Activated CD8-positive, alpha-beta memory T cell treated with anti-CD3 and anti-CD28 coated beads for 36 hours (primary cell): ENCODE results near the gene PPIL1. TPM values are rescaled to one million over a fixed set of nuclear protein-coding genes. Genes with fewer than 3 reads are reported as not detected.

ENCODE experiments used
- CTCF ChIA-PET: fragments of 350-600 bp; sonication (Branson Sonifier 250); formaldehyde crosslinking; loops from one replicate; lab custom pipeline; 2021; ENCODE audit warnings: antibody characterized with exemption; lab: Charles Lee
- POLR2A ChIA-PET: fragments of 350-600 bp; sonication (Branson Sonifier 250); formaldehyde crosslinking; loops from one replicate; lab custom pipeline; 2021; ENCODE audit warnings: antibody characterized with exemption; lab: Charles Lee
- total RNA-seq, 2 experiments: library from RNA; stranded (reverse); gene quantifications; one replicate each; pipeline ENCODE4 v1.2.3, GENCODE V29; 2021

PPIL1 gene
- total RNA-seq, 2 experiments from 2014 or later, result 60.9 to 62.8 TPM

GRCh38 chr6:36844232-36845170 is 30.1 kb downstream of the PPIL1 start:
- ChIA-PET POLR2A (interaction anchor here (0.7 to 0.8 kb wide), 2 partner anchors 9 to 19 kb away, joined by 3 read pairs; no protein-coding TSS in a partner anchor), CTCF (no interaction called here)

DNA sequence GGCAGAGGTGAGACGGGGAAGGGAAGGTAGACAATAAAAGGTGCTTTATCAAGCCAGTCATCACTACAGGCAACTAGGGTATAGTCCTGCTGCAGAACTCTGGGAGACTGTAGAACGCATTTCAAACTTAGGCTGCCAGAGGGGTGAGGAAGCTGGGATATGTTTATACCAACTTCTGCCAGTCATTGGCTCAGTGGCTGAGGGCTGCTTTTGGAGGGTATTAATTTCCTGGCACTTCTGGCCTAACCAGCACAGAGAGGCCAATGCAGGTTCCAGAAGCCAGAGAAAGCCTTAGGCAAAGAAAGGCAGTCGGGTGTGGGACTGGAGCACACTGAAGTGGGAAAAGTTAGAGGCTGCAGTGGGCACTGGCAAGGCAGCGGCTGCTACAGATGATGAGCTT is 31.4 kb downstream of the PPIL1 start:
- ChIA-PET POLR2A (no interaction called here), CTCF (interaction anchor here (0.7 kb wide), 1 partner anchor 220 kb away, joined by 4 read pairs; no protein-coding TSS in a partner anchor)

DNA sequence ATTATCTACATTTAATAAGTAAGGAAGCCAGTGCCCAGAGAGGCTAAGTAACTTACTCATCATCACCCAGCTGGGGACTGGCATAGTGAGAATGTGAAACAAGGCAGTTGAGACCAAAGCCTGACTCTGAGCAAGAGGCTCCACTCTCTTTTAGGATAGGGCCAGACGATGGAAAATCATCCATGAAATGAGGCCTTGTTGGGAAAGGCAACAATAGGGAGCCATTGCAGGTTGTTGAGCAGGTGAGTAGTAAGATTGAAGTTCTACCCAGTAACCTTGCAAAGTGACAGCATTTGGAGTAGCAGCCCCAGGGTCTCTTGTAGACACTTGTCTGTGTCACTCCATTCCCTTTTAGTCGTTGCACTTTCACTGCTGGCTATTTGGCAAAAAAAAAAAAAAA is 32.8 kb downstream of the PPIL1 start:
- ChIA-PET POLR2A (interaction anchor here (0.5 kb wide), 1 partner anchor 210 kb away, joined by 4 read pairs; no protein-coding TSS in a partner anchor), CTCF (no interaction called here)

GRCh38 chr6:36840432-36841403 is 33.9 kb downstream of the PPIL1 start:
- CTCF ChIA-PET, result no interaction called here
- POLR2A ChIA-PET, result no interaction called here

DNA sequence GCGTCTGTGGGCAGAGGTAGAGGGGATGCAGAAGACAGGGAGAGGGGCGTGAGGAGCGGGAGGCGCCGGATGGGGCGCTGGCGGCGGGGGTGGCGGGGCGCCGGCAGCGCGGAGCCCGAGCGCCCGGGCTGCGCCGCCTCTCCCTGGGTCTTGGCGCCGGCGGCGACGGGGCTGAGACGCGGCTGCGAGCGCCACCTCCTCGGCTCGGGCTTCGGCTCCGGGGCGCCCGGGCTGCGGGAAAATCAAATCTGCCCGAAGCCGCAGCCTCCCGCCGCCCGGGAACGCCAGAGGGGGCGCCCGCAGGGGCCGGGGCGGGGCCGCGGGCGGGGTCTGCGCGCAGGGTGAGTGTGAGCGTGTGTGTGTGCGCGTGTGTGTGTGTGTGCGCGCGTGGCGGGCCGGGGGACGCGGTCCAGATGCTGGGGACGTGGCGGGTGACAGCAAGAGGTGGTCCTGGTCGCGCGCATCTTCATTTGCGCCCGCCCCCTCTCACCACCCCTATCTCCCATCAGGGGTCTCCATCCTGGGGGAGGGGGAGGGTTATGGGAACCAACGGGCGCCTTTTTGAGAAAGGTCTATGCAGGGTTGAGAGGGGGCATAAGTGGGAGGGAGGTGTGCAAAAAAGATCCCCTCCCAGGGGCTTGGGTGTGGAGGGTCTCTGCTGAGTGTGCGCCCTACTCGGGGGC is 34.7 kb downstream of the PPIL1 start:
- POLR2A ChIA-PET, result no interaction called here

DNA sequence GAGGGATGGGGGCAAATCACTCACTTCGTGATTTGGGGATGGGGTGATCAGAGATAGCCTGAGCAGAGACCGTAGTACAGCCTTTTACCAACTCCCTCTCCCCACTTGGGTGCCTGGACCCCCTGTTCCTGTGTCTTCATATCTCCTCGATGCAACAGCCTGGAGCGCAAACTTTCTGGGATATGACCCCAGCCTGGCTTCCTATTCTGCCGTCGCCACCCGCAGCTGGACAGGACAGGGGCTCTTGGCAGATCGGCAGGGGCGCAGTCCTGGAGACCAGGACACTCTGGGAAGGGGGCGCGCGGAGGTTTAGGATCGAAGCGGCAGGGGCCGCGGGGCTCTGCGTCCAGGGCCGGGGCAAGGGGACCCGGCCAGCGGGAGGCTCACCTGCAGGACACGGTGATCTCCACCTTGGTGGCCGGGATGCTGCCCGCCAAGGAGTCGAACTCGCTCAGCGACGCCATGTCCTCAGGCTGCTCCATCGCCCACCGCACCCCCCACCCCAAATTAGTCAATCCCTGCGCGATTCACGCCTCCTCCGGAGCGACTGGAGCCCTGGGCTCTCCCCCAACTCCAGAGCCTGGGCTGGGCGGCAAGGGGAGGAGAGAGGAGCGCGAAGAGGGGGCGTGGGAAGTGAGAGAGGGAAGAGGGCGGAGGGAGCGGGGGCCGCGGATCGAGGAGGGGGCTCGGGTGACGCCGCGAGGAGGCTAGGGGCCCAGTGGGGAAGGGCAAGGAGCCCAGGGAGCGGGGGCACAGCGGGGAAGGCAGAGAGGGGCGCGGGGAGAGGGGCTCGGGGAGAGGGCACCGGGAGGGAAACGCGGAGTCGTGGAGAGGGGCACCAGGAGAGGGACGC is 35.5 kb downstream of the PPIL1 start, which contains the start of gene CPNE5:
Gene CPNE5 (minus strand): TSS at position 549 of the 853 bp plus-strand sequence. CDS start 67 bp downstream, at position 482.
- ChIA-PET POLR2A (no interaction called here), CTCF (no interaction called here)

More for the DNA sequence above, 34.7 kb downstream of the PPIL1 start:
- CTCF ChIA-PET, result no interaction called here

DNA sequence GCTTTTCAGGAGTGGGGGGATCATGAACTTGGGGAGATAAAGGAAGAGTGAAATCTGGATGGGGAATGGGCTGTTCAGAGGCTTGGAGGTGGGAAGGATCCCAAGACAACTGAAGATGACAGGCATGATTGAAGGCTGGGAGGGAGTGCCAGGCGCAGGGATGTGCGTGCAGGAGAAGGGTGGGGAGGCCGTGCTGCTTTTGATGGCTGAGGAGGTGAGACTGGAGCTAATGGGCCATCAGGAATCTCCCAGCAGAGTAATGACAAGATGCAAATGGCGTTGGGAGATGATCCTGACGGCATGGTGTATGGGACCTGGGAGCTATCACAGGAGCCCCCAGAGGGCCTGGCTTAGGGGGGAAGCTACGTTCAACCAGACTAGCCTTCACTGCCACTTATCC is 36.9 kb downstream of the PPIL1 start:
- CTCF ChIA-PET, result interaction anchor here (1.1 to 2.0 kb wide), 2 partner anchors 20 to 55 kb away, joined by 3 to 5 read pairs; no protein-coding TSS in a partner anchor
- POLR2A ChIA-PET, result no interaction called here

DNA sequence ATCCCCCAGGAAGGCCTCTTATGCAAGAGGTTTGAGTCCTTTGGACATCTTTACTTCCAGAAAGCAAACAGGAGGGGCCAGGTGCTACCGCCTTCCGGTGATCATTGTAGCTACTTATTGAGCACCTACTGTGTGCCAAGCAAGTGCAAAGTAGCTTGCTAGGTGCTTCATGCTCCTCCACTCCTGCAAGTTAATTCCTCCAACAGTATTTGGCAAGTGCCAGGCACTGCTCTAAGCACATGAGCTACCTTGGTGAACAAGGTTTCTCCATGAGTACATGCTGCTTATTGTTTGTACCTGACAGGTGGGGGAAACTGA is 37.6 kb downstream of the PPIL1 start:
- ChIA-PET POLR2A (no interaction called here), CTCF (interaction anchor here (0.5 to 2.0 kb wide), 4 partner anchors 10 to 54 kb away, joined by 3 to 5 read pairs (median 4); no protein-coding TSS in a partner anchor)

DNA sequence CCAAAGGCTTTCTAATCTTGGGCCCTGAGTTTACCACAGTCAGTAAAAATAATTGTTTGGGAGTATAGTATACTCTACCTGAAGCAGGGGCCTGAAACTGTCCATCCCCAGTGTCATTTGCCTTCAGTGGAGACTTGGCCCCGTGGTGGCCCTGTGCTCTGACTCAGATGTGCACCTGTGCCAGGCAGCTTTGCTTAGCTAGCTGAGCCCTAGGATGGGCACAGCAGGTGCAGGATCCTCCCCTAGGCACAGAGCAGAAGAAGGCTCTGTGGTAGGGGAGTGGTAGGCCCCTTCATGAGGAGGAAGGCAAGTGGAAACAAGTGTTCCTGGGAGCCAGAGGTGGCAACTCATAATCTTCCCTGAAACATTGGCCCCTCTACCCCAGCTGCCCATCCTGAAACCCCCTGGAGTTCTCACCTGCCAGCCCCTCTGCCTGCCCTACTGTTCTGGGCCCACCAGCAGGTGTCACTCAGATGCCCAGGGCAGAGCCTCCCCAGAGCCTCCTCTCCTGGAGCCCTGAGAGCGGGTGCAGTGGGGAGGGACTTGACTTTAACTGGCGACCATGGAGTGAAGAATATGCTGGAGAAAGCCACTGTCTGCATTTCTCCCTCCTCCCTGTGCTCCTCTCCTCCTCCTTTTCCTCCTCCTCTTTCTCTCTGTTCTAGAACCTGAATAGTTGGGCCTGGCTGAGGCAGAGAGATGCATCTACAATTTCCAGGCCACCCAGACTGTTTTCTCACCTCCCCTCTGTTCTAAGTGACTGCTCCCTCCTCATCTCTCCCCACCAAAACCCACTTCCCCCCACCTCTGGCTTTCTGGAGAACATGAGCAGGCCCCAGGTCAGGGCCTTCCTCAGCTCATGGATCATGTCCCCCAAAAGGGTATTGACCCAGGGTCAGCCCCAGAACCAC is 38.2 kb downstream of the PPIL1 start:
- CTCF ChIA-PET, result interaction anchor here (1.1 to 2.0 kb wide), 3 partner anchors 11 to 54 kb away, joined by 3 to 5 read pairs (median 4); no protein-coding TSS in a partner anchor
- POLR2A ChIA-PET, result no interaction called here

GRCh38 chr6:36834576-36835341 is 39.8 kb downstream of the PPIL1 start:
- ChIA-PET POLR2A (no interaction called here), CTCF (interaction anchor here (0.7 to 0.8 kb wide), 2 partner anchors 52 to 795 kb away, joined by 3 read pairs; no protein-coding TSS in a partner anchor)

DNA sequence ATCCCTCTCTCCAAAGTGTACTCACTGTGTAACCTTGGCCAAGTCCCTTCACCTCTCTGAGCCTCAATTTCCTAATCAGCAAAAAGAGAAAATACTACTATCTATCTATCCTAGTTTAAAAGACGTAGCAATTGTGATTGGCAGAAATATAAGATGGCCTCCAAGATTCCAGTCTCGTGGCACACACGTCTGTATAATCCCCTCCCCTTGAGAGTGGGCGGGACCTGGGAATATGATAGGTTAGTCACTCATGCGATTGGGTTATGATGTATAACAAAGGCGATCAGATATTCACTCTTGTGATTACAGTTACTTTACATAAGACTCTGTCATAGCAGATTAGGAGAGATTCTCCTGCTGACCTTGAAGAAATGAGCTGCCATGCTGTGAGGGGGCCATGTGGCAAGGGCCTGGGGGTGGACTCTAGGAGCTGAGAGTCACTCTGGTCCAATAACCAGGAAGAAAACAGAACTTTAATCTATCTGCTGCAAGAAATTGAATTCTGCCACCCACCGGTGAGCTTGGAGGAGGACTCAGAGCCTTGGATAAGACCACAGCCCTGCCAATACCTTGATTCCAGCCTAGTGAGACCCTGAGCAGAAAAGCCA is 41.3 kb downstream of the PPIL1 start:
- ChIA-PET CTCF (no interaction called here), POLR2A (no interaction called here)

- POLR2A ChIA-PET, result no interaction called here
- CTCF ChIA-PET, result interaction anchor here (1.0 to 1.3 kb wide), 2 partner anchors 84 to 185 kb away, joined by 3 read pairs; no protein-coding TSS in a partner anchor
These were observed 42.3 kb downstream of the PPIL1 start for GRCh38 chr6:36832313-36832712.

DNA sequence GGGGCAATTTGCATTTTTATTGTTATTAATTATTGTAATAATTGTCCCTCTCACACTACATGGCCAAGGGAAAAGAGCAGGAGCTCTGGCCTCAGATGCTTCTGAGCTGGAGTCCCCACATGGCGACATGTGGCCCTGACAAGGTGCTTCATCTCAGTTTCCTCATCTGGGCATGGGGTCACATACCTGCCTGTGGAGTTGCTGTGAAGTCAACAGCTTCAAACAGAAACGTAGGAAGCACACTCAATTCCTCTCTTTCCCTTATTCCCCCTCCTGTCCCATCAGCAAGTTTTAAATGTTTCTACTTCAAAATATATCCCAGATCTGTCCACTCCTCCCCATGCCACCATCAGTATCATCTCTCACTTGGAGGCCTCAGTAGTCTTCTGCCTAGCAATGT is 44.0 kb downstream of the PPIL1 start:
- ChIA-PET POLR2A (no interaction called here), CTCF (no interaction called here)

DNA sequence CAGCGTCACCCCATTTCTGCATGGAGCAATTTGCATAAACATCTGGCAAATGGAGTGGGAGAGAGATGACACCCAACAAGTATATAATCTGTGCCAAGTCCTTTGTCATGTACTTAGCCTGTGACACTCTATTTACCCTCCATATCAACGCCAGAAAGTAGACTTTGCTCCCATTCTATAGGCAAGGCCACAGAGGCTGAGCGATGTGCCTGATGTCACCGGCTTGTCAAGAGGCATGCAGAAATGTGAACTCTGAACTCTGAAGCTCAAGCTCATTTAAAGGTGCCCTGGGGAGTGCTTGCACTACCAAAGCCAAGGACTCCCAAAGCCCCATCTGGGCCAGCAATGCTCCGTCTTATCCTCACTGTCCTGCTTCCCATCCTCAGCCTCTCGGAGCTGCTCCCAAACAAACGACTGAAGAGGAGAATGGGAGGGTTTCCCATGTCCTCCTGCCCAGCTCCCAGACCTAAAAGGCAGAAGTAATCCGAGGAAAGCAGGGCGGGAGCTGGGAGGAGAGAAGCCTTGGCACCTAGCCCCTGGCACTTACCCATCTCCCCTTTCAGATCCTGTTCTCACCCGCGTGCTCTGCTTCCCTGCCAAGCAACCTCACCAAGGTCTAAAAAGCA is 44.6 kb downstream of the PPIL1 start:
- POLR2A ChIA-PET, result no interaction called here

More for the DNA sequence above, 44.6 kb downstream of the PPIL1 start:
- CTCF ChIA-PET, result no interaction called here
